Lung (tissue), 12 donors: Measurements from ENCODE around the gene ROCK2. TPM values are rescaled to one million over a fixed set of nuclear protein-coding genes. Genes with fewer than 3 reads are reported as not detected.

Experiments used
- ATAC-seq: fragments of 200-7000 bp; cut with Tn5 transposase; one replicate; pipeline ENCODE4 v1.9.1; 2020; ENCODE audit warnings: moderate number of reproducible peaks; ENCODE audit not compliant: insufficient read depth, low FRiP score
- DNase-seq, 3 donors: peaks; one replicate each; pipeline ENCODE4 v3.0.0-alpha.2; 2013 to 2017
- H3K27ac ChIP-seq, 2 donors: one replicate each; pipeline ENCODE4 v1.5.1; 2013; ENCODE audit warnings: mild to moderate bottlenecking in 2 of 2, moderate library complexity in 2 of 2, control low read depth in 1 of 2, inconsistent platforms in 1 of 2, low read depth in 1 of 2, low read length in 1 of 2
- H3K27me3 ChIP-seq, 3 donors: one replicate each; pipeline ENCODE4 v1.5.1; 2013; ENCODE audit warnings: low read length in 2 of 3; ENCODE audit not compliant: control insufficient read depth in 3 of 3, insufficient read depth in 3 of 3
- H3K36me3 ChIP-seq, 4 donors: one replicate each; pipeline ENCODE4 v1.5.1; 2013; ENCODE audit warnings: low read length in 4 of 4, mild to moderate bottlenecking in 1 of 4, moderate library complexity in 1 of 4; ENCODE audit not compliant: control insufficient read depth in 4 of 4, insufficient read depth in 4 of 4
- H3K4me1 ChIP-seq, 5 donors: one replicate each; pipeline ENCODE4 v1.5.1; 2013; ENCODE audit warnings: low read length in 5 of 5, mild to moderate bottlenecking in 2 of 5, moderate library complexity in 1 of 5; ENCODE audit not compliant: control insufficient read depth in 5 of 5, insufficient read depth in 5 of 5
- H3K4me3 ChIP-seq: one replicate; pipeline ENCODE4 v1.5.1; 2013; ENCODE audit warnings: mild to moderate bottlenecking, control low read depth, moderate library complexity
- H3K9ac ChIP-seq, 2 donors: one replicate each; pipeline ENCODE4 v1.5.1; 2013; ENCODE audit warnings: low read length in 2 of 2, control low read depth in 1 of 2; ENCODE audit not compliant: insufficient read depth in 1 of 2
- H3K9me3 ChIP-seq, 4 donors: one replicate each; pipeline ENCODE4 v1.5.1; 2013; ENCODE audit warnings: low read length in 3 of 4, mild to moderate bottlenecking in 1 of 4, moderate library complexity in 1 of 4; ENCODE audit not compliant: control insufficient read depth in 4 of 4, insufficient read depth in 3 of 4
- WGBS, 2 donors: extraction: QIAGEN DNeasy Blood & Tissue Kit; methylation state at CpG; one replicate each; pipeline ENCODE4 v1.1.7; 2013; 5-methylcytosine and 5-hydroxymethylcytosine counted together
- polyA plus RNA-seq, 2 donors: library from polyadenylated mRNA; stranded (reverse); fragments of 200-250 nt; gene quantifications; one replicate each; pipeline ENCODE4 v1.2.1, GENCODE V29; 2013
- total RNA-seq, 2 donors: library from RNA; depleted of rRNA in 1 of 2; stranded (reverse); fragments of >200 nt in 1 of 2; gene quantifications; one replicate each; pipeline ENCODE4 v1.2.1, GENCODE V29; 2014 to 2021
- TF ChIP-seq, protein P1 (sequence below): IDR thresholded peaks from 2 replicates; pipeline ENCODE4 v1.5.1; 2012; ENCODE audit warnings: mild to moderate bottlenecking; ENCODE audit errors: control extremely low read depth, extremely low read depth
- donor health status: control.
- donor health status: control.
- donor health status: Bipolar disorder and iron deficiency.
- donor health status: healthy.
- donor health status: DM: yes; HTN: yes; CAD: no.

ROCK2 gene
- total and polyA plus RNA-seq, 4 donors: 8.0 to 103 (median 28.7) TPM

DNA sequence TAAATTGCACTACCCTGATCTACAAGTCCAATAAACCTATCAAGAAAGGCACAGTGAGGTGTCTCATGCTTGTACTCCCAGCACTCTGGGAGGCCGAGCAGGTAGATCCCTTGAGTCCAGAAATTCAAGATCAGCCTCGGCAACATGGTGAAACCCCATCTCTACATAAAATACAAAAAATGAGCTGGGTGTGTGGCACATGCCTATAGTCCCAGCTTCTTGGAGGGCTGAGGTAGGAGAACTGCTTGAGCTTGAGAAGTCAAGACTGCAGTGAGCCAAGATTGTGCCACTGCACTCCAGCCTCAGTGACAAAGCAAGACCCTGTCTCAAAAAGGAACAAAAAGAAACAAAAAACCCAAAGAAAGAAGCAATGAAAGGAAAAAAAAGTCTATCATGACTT, 58.9 kb downstream of the ROCK2 start:
- WGBS, 2 donors: 98 to 100% methylated on average over 2 of the region's 2 CpGs
- H3K9me3 ChIP-seq: peaks cover 0 to 3% (median under 1%) of the 10 kb centered on the region in 4 donors
- no peak overlapping the region for H3K4me3 ChIP-seq
- no peak for ATAC-seq
- H3K27ac ChIP-seq: no peak overlapping the region
- no peaks in the 10 kb centered on the region for H3K27me3 ChIP-seq
- no peak for DNase-seq
- H3K36me3 ChIP-seq: peaks cover 2 to 20% (median 12%) of the 10 kb centered on the region in 4 donors
- H3K4me1 ChIP-seq: peaks cover 0 to 14% (median 6%) of the 10 kb centered on the region in 5 donors
- TF ChIP-seq, protein P1, sequence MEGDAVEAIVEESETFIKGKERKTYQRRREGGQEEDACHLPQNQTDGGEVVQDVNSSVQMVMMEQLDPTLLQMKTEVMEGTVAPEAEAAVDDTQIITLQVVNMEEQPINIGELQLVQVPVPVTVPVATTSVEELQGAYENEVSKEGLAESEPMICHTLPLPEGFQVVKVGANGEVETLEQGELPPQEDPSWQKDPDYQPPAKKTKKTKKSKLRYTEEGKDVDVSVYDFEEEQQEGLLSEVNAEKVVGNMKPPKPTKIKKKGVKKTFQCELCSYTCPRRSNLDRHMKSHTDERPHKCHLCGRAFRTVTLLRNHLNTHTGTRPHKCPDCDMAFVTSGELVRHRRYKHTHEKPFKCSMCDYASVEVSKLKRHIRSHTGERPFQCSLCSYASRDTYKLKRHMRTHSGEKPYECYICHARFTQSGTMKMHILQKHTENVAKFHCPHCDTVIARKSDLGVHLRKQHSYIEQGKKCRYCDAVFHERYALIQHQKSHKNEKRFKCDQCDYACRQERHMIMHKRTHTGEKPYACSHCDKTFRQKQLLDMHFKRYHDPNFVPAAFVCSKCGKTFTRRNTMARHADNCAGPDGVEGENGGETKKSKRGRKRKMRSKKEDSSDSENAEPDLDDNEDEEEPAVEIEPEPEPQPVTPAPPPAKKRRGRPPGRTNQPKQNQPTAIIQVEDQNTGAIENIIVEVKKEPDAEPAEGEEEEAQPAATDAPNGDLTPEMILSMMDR: no peak
- H3K9ac ChIP-seq: no peak overlapping the region

DNA sequence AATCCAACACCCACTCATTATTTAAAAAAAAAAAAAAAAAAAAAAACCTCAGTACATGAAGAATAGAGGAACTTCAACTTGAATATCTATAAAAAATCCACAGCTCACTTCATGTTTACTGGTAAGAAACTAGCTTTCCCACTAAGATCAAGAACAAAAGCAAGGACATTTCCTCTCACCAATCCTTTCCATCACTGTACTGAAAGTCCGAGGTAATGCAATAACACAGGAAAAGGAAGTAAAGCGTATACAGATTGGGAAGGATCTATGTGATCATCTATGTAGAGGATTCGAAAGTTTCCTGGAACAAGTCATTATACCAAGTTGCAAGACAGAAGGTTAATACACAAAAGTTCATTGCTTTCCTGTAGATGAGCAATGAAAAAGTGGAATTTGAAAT, 63.2 kb downstream of the ROCK2 start:
- Histone ChIP-seq H3K4me3 (no peak overlapping the region), H3K36me3 (peaks cover 2 to 29% (median 17%) of the 10 kb centered on the region in 4 donors), H3K4me1 (peaks cover 0 to 1% (median 0%) of the 10 kb centered on the region in 5 donors), H3K27me3 (no peaks in the 10 kb centered on the region), H3K27ac (no peak overlapping the region), H3K9me3 (peaks cover 0 to 3% (median under 1%) of the 10 kb centered on the region in 4 donors), H3K9ac (no peak overlapping the region)
- no peak for ATAC-seq
- TF ChIP-seq, protein P1: no peak
- 22 to 47% methylated on average over 3 of the region's 3 CpGs for WGBS, 2 donors
- no peak for DNase-seq

DNA sequence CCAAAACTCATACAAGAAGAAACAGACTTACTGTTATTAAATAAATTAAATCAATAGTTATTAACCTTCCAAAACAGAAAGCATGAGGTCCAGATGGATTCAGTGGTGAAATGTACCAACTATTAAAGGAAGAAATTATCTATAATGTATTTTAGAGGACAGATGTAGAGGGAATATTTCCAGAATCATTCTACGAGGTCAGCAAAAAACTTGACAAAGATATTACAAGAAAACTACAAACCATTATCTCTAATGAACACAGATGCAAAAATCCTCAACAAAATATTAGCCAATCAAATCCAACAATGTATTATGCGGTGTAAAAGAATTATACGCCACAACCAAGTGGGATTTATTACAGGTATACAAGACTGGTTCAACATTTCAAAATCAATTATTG, 63.7 kb downstream of the ROCK2 start:
- no peak for DNase-seq
- ATAC-seq: no peak
- Histone ChIP-seq H3K4me3 (no peak overlapping the region), H3K9ac (no peak overlapping the region), H3K36me3 (peaks cover 2 to 28% (median 17%) of the 10 kb centered on the region in 4 donors), H3K27me3 (no peaks in the 10 kb centered on the region), H3K4me1 (peaks cover 0 to 1% (median 0%) of the 10 kb centered on the region in 5 donors), H3K27ac (no peak overlapping the region), H3K9me3 (peaks cover 0 to 3% (median under 1%) of the 10 kb centered on the region in 4 donors)
- 95 to 98% methylated on average over 3 of the region's 3 CpGs for WGBS, 2 donors
- TF ChIP-seq, protein P1: no peak

DNA sequence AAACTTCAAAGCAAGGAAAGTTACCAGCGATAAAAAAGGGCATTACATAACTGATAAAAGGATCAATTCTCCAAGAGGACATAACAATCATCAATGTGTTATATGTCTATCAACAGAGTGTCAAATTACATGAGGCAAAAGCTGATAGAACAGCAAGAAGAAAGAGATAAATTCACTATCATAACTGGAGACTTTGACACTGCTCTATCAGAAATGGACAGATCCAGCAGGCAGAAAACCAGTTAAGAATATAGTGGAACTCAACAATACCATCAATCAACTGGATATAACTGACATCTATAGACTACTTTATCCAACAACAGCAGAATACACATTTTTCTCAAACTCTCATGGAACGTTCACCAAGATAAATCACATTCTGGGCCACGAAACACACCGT, 65.0 kb downstream of the ROCK2 start:
- TF ChIP-seq, protein P1: no peak
- H3K9me3 ChIP-seq: peaks cover 0 to 3% (median under 1%) of the 10 kb centered on the region in 4 donors

More for the DNA sequence above, 65.0 kb downstream of the ROCK2 start:
- H3K4me3 ChIP-seq: no peak overlapping the region
- no peak overlapping the region for H3K27ac ChIP-seq
- ATAC-seq (no peak), DNase-seq (no peak)
- H3K4me1 ChIP-seq: peaks cover 0 to 1% (median 0%) of the 10 kb centered on the region in 5 donors
- H3K27me3 ChIP-seq: no peaks in the 10 kb centered on the region
- peaks cover 2 to 21% (median 15%) of the 10 kb centered on the region in 4 donors for H3K36me3 ChIP-seq
- no peak overlapping the region for H3K9ac ChIP-seq
- WGBS, 2 donors: 69 to 70% methylated on average over 4 of the region's 4 CpGs
